ENCODE results near the gene FNDC7. TPM values are rescaled to one million over a fixed set of nuclear protein-coding genes. Genes with fewer than 3 reads are reported as not detected.

The FNDC7 gene
- total and polyA plus RNA-seq, 9 of the 15 experiments (the other 6 are each of a cell fraction or from before 2014, with no cell fraction given) = not detected

DNA sequence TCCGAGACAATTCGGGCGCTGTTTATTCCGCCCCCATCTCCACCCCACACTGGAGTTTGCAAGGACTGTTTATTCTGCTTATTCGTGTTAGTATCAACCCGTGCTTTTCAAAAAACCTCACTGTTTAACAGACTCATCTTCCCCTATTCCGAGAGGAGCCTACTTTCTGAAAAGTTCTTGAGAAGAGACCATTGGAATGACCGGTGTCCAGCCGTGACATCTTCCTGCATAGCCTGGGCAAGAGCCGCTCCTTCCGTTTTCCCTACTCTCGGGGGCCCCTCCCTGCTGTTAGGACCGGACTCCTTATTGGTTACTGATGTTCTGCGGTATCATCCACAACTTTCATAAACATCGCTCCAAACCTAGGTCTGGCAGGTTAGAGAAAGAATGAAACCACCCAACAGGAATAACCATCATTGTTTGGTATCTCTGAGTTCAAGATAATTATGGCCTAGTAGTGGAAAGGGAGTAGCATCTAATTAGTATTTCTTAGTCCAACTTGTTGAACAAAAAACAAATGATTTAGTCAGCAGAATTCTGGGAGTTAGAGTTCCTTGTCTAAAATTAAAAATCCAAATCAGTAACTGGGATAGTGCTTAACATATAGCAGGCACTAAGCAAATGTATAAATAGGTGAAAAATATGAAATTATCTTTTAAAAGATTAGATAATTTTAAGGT, 34.6 kb downstream of the FNDC7 start (continued):
- no peak for TF ChIP-seq SREBF2 (CRISPR knock-in tag; IDR thresholded peaks at IDR 0.05)
- TF ChIP-seq SAFB2 (IDR thresholded peaks at IDR 0.05; ENCODE audit: borderline replicate concordance, low read depth, low read length, severe bottlenecking) = no peak
- no peak for TF ChIP-seq MYNN (IDR thresholded peaks at IDR 0.05)
- TF ChIP-seq MYNN (CRISPR knock-in tag; IDR thresholded peaks at IDR 0.05) = no peak
- no peak for TF ChIP-seq KLF1 (tag; IDR thresholded peaks at IDR 0.05)
- TF ChIP-seq RUNX1 (IDR thresholded peaks at IDR 0.05; ENCODE audit: low read depth) = no peak
- TF ChIP-seq SMAD3 (CRISPR knock-in tag; conservative IDR thresholded peaks at IDR 0.05) = no peak
- TF ChIP-seq NCOR1 (IDR thresholded peaks at IDR 0.05) = no peak
- TF ChIP-seq TAF15 (IDR thresholded peaks at IDR 0.05; ENCODE audit: low read depth, low read length) = no peak
- TF ChIP-seq SMARCE1 (IDR thresholded peaks at IDR 0.05) = no peak
- no peak for TF ChIP-seq ZKSCAN8 (CRISPR knock-in tag; IDR thresholded peaks at IDR 0.05)
- no peak for TF ChIP-seq ZSCAN32 (CRISPR knock-in tag; IDR thresholded peaks at IDR 0.05)
- no peak for TF ChIP-seq ZNF589 (CRISPR knock-in tag; IDR thresholded peaks at IDR 0.05; ENCODE audit: low read depth)
- no peak for TF ChIP-seq RFX1 (IDR thresholded peaks at IDR 0.05)
- TF ChIP-seq MEF2A (IDR thresholded peaks at IDR 0.05; ENCODE audit: control insufficient read depth, low read depth, low read length) = no peak
- no peak for TF ChIP-seq FOXA3 (CRISPR knock-in tag; conservative IDR thresholded peaks at IDR 0.05 in 1 of 2, IDR thresholded peaks at IDR 0.05 in 1 of 2)
- TF ChIP-seq E2F3 (CRISPR knock-in tag; IDR thresholded peaks at IDR 0.05) = no peak
- TF ChIP-seq ARID4B (CRISPR knock-in tag; IDR thresholded peaks at IDR 0.05) = 0 out of 2 replicates have a peak, but pooled peaks have one; percentile 2
- no peak for TF ChIP-seq BMI1 (IDR thresholded peaks at IDR 0.05; ENCODE audit: low read length)
- no peak for TF ChIP-seq HOXB6 (CRISPR knock-in tag; IDR thresholded peaks at IDR 0.05; ENCODE audit: borderline replicate concordance)
- TF ChIP-seq, protein P1, sequence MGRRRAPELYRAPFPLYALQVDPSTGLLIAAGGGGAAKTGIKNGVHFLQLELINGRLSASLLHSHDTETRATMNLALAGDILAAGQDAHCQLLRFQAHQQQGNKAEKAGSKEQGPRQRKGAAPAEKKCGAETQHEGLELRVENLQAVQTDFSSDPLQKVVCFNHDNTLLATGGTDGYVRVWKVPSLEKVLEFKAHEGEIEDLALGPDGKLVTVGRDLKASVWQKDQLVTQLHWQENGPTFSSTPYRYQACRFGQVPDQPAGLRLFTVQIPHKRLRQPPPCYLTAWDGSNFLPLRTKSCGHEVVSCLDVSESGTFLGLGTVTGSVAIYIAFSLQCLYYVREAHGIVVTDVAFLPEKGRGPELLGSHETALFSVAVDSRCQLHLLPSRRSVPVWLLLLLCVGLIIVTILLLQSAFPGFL (CRISPR knock-in tag; IDR thresholded peaks at IDR 0.05) = no peak
- no peak for TF ChIP-seq ZBTB7A (IDR thresholded peaks at IDR 0.05; ENCODE audit: borderline replicate concordance, control insufficient read depth, low read depth, low read length)
- TF ChIP-seq, protein P2, sequence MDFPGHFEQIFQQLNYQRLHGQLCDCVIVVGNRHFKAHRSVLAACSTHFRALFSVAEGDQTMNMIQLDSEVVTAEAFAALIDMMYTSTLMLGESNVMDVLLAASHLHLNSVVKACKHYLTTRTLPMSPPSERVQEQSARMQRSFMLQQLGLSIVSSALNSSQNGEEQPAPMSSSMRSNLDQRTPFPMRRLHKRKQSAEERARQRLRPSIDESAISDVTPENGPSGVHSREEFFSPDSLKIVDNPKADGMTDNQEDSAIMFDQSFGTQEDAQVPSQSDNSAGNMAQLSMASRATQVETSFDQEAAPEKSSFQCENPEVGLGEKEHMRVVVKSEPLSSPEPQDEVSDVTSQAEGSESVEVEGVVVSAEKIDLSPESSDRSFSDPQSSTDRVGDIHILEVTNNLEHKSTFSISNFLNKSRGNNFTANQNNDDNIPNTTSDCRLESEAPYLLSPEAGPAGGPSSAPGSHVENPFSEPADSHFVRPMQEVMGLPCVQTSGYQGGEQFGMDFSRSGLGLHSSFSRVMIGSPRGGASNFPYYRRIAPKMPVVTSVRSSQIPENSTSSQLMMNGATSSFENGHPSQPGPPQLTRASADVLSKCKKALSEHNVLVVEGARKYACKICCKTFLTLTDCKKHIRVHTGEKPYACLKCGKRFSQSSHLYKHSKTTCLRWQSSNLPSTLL (IDR thresholded peaks at IDR 0.05) = no peak
- TF ChIP-seq TEAD2 (tag; IDR thresholded peaks at IDR 0.05) = no peak
